Type B pancreatic cell (in vitro differentiated cells): ENCODE measurements around the gene EME1. TPM values are rescaled to one million over a fixed set of nuclear protein-coding genes. Genes with fewer than 3 reads are reported as not detected.
A peak's percentile ranks its signal among the peaks of the same experiment; 100 is the strongest.

Experiments used
- DNase-seq: peaks from one replicate; pipeline ENCODE4 v3.0.0; 2021; ENCODE audit warnings: mixed read lengths; ENCODE audit not compliant: unreplicated experiment; ENCODE audit errors: extremely low spot score
- H3K27ac Mint-ChIP-seq: 2 replicates; pipeline ENCODE4 v1.8.0; 2021; ENCODE audit warnings: mild to moderate bottlenecking, mixed read lengths
- H3K27me3 Mint-ChIP-seq: 2 replicates; pipeline ENCODE4 v1.8.0; 2021; ENCODE audit warnings: mixed read lengths
- H3K36me3 Mint-ChIP-seq: 2 replicates; pipeline ENCODE4 v1.8.0; 2021; ENCODE audit warnings: mixed read lengths
- H3K4me1 Mint-ChIP-seq: one replicate; pipeline ENCODE4 v1.8.0; 2021; ENCODE audit warnings: mixed read lengths; ENCODE audit not compliant: unreplicated experiment
- H3K4me3 Mint-ChIP-seq: 2 replicates; pipeline ENCODE4 v1.8.0; 2021; ENCODE audit warnings: mild to moderate bottlenecking, mixed read lengths
- H3K9me3 Mint-ChIP-seq: 2 replicates; pipeline ENCODE4 v1.8.0; 2021; ENCODE audit warnings: mixed read lengths
- total RNA-seq: library from RNA; stranded (reverse); gene quantifications from 2 replicates; pipeline ENCODE4 v1.2.1, GENCODE V29; 2021; ENCODE audit warnings: low replicate concordance
- TF ChIP-seq, protein P1 (sequence below): fragments of 200-600 bp; sonication (generic); conservative IDR thresholded peaks from 2 replicates; pipeline ENCODE4 v1.5.0; 2021; ENCODE audit warnings: antibody characterized with exemption, mild to moderate bottlenecking

Gene EME1
- total RNA-seq, 1 donor from 2014 or later: 18.7 TPM

DNA sequence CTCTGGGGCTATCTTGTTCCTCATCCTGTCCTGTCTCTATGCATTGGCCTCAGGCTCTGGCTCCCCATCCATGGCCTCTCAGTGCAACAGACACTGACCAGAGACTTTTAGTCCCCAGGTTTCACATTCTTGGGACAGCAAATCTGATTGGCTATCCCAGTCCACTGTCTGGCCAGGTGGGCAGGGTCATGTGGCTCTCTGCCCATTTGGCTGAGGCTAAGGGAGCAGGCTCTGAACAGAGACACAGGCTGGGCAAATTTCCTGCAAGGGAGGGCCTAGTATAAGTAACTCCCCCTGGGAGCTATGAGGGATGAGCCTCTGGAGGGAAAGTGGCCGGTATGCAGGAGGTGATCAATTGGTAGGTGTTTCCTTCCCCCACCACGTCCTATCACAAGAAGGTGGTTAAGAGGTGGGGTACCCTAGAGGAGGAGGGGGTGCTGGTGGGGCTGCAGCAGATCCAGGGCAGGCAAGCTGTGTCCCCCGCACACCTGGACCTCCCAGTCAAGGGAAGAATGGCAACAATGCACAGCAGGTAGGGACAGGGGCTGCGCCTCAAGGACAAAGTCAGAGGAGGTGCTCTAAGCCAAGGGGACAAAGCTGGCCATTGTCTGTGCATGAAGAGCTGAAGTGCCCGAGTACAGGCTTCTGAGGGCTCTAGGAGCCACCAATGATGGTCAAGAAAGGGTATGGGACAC is 13.9 kb upstream of the EME1 start:
- H3K4me3 Mint-ChIP-seq: no peak overlapping the region
- H3K27ac Mint-ChIP-seq: no peak overlapping the region
- H3K27me3 Mint-ChIP-seq: no peaks in the 10 kb centered on the region
- DNase-seq: no peak
- H3K9me3 Mint-ChIP-seq: no peaks in the 10 kb centered on the region
- peaks cover 3% of the 10 kb centered on the region for H3K36me3 Mint-ChIP-seq
- peaks cover 16% of the 10 kb centered on the region for H3K4me1 Mint-ChIP-seq
- TF ChIP-seq, protein P1, sequence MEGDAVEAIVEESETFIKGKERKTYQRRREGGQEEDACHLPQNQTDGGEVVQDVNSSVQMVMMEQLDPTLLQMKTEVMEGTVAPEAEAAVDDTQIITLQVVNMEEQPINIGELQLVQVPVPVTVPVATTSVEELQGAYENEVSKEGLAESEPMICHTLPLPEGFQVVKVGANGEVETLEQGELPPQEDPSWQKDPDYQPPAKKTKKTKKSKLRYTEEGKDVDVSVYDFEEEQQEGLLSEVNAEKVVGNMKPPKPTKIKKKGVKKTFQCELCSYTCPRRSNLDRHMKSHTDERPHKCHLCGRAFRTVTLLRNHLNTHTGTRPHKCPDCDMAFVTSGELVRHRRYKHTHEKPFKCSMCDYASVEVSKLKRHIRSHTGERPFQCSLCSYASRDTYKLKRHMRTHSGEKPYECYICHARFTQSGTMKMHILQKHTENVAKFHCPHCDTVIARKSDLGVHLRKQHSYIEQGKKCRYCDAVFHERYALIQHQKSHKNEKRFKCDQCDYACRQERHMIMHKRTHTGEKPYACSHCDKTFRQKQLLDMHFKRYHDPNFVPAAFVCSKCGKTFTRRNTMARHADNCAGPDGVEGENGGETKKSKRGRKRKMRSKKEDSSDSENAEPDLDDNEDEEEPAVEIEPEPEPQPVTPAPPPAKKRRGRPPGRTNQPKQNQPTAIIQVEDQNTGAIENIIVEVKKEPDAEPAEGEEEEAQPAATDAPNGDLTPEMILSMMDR: no peak

- no peak for DNase-seq
- H3K27ac Mint-ChIP-seq: no peak overlapping the region
- no peaks in the 10 kb centered on the region for H3K27me3 Mint-ChIP-seq
- H3K9me3 Mint-ChIP-seq: no peaks in the 10 kb centered on the region
- peaks cover 23% of the 10 kb centered on the region for H3K4me1 Mint-ChIP-seq
- H3K36me3 Mint-ChIP-seq: no peaks in the 10 kb centered on the region
- no peak overlapping the region for H3K4me3 Mint-ChIP-seq
- TF ChIP-seq, protein P1: no peak
Measured at GRCh38 chr17:50359998-50360461, 13.0 kb upstream of the EME1 start.

DNA sequence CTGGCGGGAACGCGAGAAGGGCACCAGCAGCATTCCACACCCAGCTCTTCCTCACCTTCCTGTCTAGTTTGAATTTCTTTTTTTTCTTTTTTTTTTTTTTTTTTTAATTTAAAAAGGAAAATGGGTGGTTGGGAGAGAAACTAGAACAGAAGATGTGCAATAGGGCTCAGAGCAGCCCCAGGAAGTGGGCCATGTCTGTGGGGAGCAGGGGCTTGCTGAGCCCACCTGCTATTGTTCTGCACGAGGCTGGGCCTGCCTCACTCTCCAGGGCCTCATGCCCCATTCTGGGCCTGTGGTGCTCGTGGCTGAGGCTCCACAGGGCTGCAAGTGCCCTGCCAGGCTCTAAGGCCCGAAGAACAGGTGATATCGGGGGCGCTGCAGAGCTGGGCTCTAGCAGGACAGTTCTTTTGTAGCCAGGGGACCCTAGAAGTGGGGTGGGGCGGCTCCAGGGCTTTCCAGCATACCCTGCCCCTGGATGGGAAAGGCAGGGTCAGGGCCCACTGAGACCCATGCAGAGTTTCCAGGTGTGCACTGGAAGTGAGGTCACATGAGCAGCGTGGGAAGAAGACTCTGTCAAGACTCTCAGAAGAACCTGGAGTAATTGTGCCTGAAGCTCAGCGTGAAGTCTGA is 12.4 kb upstream of the EME1 start:
- no peak for DNase-seq
- Mint-ChIP-seq H3K27ac (no peak overlapping the region), H3K4me3 (no peak overlapping the region), H3K36me3 (no peaks in the 10 kb centered on the region), H3K9me3 (no peaks in the 10 kb centered on the region), H3K27me3 (no peaks in the 10 kb centered on the region), H3K4me1 (peaks cover 28% of the 10 kb centered on the region)
- TF ChIP-seq, protein P1: no peak

DNA sequence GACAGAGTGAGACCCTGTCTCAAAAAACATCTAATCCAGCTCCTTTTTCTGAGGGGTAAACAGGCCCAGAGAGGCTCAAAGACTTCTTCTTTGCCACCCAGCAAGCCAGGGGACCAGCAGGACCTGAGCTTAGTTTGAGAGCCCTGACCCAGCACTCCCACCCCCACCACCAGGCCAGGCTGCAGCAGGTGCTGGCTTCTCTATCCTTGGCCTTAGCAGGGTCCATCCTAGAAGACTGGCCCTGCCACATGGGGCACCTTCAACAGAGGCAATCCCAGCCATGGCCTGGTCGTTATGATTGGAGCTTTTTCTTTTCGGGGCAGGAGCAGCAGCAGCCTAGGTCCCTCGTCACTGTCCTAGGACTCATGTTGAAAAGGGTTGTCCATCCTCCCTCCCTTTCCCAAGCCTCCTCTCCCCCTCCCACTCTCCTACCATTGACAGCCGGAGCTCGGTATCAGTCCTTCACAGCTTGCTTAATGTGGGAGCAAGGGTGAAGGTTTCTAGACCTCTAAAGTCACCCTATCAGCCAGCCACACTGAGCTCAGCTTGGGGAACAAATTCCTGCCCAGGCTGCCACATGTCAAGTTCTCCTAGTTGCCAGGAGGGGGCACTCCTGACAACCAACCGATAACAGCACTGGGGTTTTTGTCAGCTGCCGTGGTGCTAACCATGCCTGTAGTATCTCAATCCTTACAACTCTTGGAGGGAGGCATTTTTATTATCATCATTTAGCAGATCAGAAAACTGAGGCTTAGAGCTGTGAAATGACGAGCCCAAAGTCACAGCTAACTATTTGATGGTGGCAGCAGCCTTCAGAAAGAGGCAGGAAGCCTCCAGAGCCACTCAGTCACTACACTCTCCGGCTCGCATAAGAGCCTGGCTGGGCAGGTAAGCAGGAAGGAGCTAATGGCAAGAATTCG is 11.2 kb upstream of the EME1 start:
- H3K4me3 Mint-ChIP-seq: peak overlapping the region; percentile 9
- DNase-seq: no peak
- peak overlapping the region; percentile 62 for H3K27ac Mint-ChIP-seq
- TF ChIP-seq, protein P1: peak; percentile 85
- H3K27me3 Mint-ChIP-seq: no peaks in the 10 kb centered on the region
- no peaks in the 10 kb centered on the region for H3K9me3 Mint-ChIP-seq
- no peaks in the 10 kb centered on the region for H3K36me3 Mint-ChIP-seq
- peaks cover 30% of the 10 kb centered on the region for H3K4me1 Mint-ChIP-seq

GRCh38 chr17:50362661-50363060 is 10.4 kb upstream of the EME1 start:
- Mint-ChIP-seq H3K36me3 (no peaks in the 10 kb centered on the region), H3K4me3 (no peak overlapping the region), H3K27me3 (no peaks in the 10 kb centered on the region), H3K27ac (peak overlapping the region; percentile 62), H3K9me3 (no peaks in the 10 kb centered on the region), H3K4me1 (peaks cover 30% of the 10 kb centered on the region)
- DNase-seq: no peak
- TF ChIP-seq, protein P1: no peak
